ENCODE data around the gene PEDS1. TPM values are rescaled to one million over a fixed set of nuclear protein-coding genes. Genes with fewer than 3 reads are reported as not detected.

PEDS1 gene
- total and polyA plus RNA-seq, 2 of the 13 experiments (the other 11 are each of a cell fraction or from before 2014, with no cell fraction given): 30.5 to 93.9 TPM

GRCh38 chr20:50186151-50186885 lies 32.8 kb upstream of the PEDS1 start (continued):
- TF ChIP-seq EP300 (IDR thresholded peaks at IDR 0.05; ENCODE audit: low read depth in 2 of 2, low read length in 2 of 2) (peak in 1 of 2 experiments; percentile 31; a peak in 1 of 4 replicates), EP300 (CRISPR knock-in tag; IDR thresholded peaks at IDR 0.05; ENCODE audit: borderline replicate concordance) (peak; percentile 47; the same call in 1 of the 2 replicates), MAFK (conservative IDR thresholded peaks at IDR 0.05 in 1 of 2, IDR thresholded peaks at IDR 0.05 in 1 of 2; ENCODE audit: low read length in 2 of 2) (no peak), MXD4 (CRISPR knock-in tag; IDR thresholded peaks at IDR 0.05) (no peak; the same call in 1 of the 2 replicates), ELF4 (CRISPR knock-in tag; IDR thresholded peaks at IDR 0.05; ENCODE audit: borderline replicate concordance) (no peak), POLR2G (IDR thresholded peaks at IDR 0.05; ENCODE audit: low read depth, low read length) (no peak), ZNF275 (CRISPR knock-in tag; IDR thresholded peaks at IDR 0.05; ENCODE audit: borderline replicate concordance) (peak; percentile 14; the same call in 1 of the 2 replicates), KDM2A (CRISPR knock-in tag; IDR thresholded peaks at IDR 0.05; ENCODE audit: borderline replicate concordance, low read depth) (peak; percentile 86), ZBTB26 (CRISPR knock-in tag; IDR thresholded peaks at IDR 0.05; ENCODE audit: borderline replicate concordance) (peak; percentile 64; the same call in 1 of the 2 replicates), ZNF891 (CRISPR knock-in tag; IDR thresholded peaks at IDR 0.05) (peak; percentile 87), GLI4 (CRISPR knock-in tag; IDR thresholded peaks at IDR 0.05; ENCODE audit: borderline replicate concordance) (no peak; the same call in 1 of the 2 replicates), CENPX (CRISPR knock-in tag; IDR thresholded peaks at IDR 0.05) (no peak), ZNF264 (CRISPR knock-in tag; IDR thresholded peaks at IDR 0.05) (0 out of 2 replicates have a peak, but pooled peaks have one; percentile 64), ZNF343 (CRISPR knock-in tag; IDR thresholded peaks at IDR 0.05) (no peak), ZBTB34 (CRISPR knock-in tag; IDR thresholded peaks at IDR 0.05) (no peak), MAZ (IDR thresholded peaks at IDR 0.05; ENCODE audit: borderline replicate concordance, low read depth, low read length) (no peak), MAZ (CRISPR knock-in tag; IDR thresholded peaks at IDR 0.05; ENCODE audit: low read depth) (peak; percentile 77), ZNF550 (CRISPR knock-in tag; IDR thresholded peaks at IDR 0.05; ENCODE audit: borderline replicate concordance) (peak; percentile 87; the same call in 1 of the 2 replicates), ZFY (CRISPR knock-in tag; IDR thresholded peaks at IDR 0.05) (peak; percentile 28; the same call in 1 of the 2 replicates), SMYD3 (CRISPR knock-in tag; IDR thresholded peaks at IDR 0.05) (no peak)
- TF ChIP-seq, protein P1, sequence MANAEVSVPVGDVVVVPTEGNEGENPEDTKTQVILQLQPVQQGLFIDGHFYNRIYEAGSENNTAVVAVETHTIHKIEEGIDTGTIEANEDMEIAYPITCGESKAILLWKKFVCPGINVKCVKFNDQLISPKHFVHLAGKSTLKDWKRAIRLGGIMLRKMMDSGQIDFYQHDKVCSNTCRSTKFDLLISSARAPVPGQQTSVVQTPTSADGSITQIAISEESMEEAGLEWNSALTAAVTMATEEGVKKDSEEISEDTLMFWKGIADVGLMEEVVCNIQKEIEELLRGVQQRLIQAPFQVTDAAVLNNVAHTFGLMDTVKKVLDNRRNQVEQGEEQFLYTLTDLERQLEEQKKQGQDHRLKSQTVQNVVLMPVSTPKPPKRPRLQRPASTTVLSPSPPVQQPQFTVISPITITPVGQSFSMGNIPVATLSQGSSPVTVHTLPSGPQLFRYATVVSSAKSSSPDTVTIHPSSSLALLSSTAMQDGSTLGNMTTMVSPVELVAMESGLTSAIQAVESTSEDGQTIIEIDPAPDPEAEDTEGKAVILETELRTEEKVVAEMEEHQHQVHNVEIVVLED (CRISPR knock-in tag; IDR thresholded peaks at IDR 0.05; ENCODE audit: borderline replicate concordance): peak; percentile 35; the same call in 1 of the 2 replicates
- TF ChIP-seq, protein P2, sequence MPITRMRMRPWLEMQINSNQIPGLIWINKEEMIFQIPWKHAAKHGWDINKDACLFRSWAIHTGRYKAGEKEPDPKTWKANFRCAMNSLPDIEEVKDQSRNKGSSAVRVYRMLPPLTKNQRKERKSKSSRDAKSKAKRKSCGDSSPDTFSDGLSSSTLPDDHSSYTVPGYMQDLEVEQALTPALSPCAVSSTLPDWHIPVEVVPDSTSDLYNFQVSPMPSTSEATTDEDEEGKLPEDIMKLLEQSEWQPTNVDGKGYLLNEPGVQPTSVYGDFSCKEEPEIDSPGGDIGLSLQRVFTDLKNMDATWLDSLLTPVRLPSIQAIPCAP (CRISPR knock-in tag; IDR thresholded peaks at IDR 0.05; ENCODE audit: low read depth): no peak

Data from HepG2 (cell line).